ENCODE measurements around the gene AURKB.
"Not testable (repeated sequence)": the region's sequence is repeated elsewhere in the genome, so short reads cannot be mapped to it uniquely, and the experiment has no call there.

The AURKB gene

GRCh38 chr17:8223356-8224126, 13.2 kb upstream of the AURKB start:
- H3K9me3 ChIP-seq (ENCODE audit: control insufficient read depth, low read depth, low read length) = no peaks in the 10 kb centered on the region
- H3K27me3 ChIP-seq (ENCODE audit: control insufficient read depth, insufficient read depth, low read length) = no peaks in the 10 kb centered on the region
- peaks cover 10% of the 10 kb centered on the region for H3K36me3 ChIP-seq (ENCODE audit: control insufficient read depth, low read depth, low read length)
- H3K4me1 ChIP-seq (ENCODE audit: control insufficient read depth, low read depth, low read length) = peaks cover 4% of the 10 kb centered on the region
- peak overlapping the region; percentile 93 for H3K4me3 ChIP-seq (ENCODE audit: low read length)
- peak overlapping the region; percentile 96 for H3K27ac ChIP-seq (ENCODE audit: low read length)
- H3K9ac ChIP-seq (ENCODE audit: low read length) = peak overlapping the region; percentile 87

- Histone ChIP-seq H3K4me1 (ENCODE audit: control insufficient read depth, low read depth, low read length) (peaks cover 4% of the 10 kb centered on the region), H3K36me3 (ENCODE audit: control insufficient read depth, low read depth, low read length) (peaks cover 2% of the 10 kb centered on the region), H3K4me3 (ENCODE audit: low read length) (peak overlapping the region; percentile 93), H3K9ac (ENCODE audit: low read length) (peak overlapping the region; percentile 87), H3K9me3 (ENCODE audit: control insufficient read depth, low read depth, low read length) (no peaks in the 10 kb centered on the region), H3K27ac (ENCODE audit: low read length) (peak overlapping the region; percentile 96), H3K27me3 (ENCODE audit: control insufficient read depth, insufficient read depth, low read length) (no peaks in the 10 kb centered on the region)
Measured at GRCh38 chr17:8222630-8223355, 12.4 kb upstream of the AURKB start.

- no peaks in the 10 kb centered on the region for H3K36me3 ChIP-seq (ENCODE audit: control insufficient read depth, low read depth, low read length)
- H3K4me1 ChIP-seq (ENCODE audit: control insufficient read depth, low read depth, low read length) = peaks cover 2% of the 10 kb centered on the region
- no peaks in the 10 kb centered on the region for H3K27me3 ChIP-seq (ENCODE audit: control insufficient read depth, insufficient read depth, low read length)
- H3K4me3 ChIP-seq (ENCODE audit: low read length) = peak overlapping the region; percentile 93
- H3K9ac ChIP-seq (ENCODE audit: low read length) = peak overlapping the region; percentile 14
- no peak overlapping the region for H3K27ac ChIP-seq (ENCODE audit: low read length)
- H3K9me3 ChIP-seq (ENCODE audit: control insufficient read depth, low read depth, low read length) = no peaks in the 10 kb centered on the region
Measured at GRCh38 chr17:8222380-8222629, 11.9 kb upstream of the AURKB start.

- Histone ChIP-seq H3K4me1 (ENCODE audit: control insufficient read depth, low read depth, low read length) (no peaks in the 10 kb centered on the region), H3K27me3 (ENCODE audit: control insufficient read depth, insufficient read depth, low read length) (no peaks in the 10 kb centered on the region), H3K9me3 (ENCODE audit: control insufficient read depth, low read depth, low read length) (no peaks in the 10 kb centered on the region), H3K27ac (ENCODE audit: low read length) (peak overlapping the region; percentile 72), H3K36me3 (ENCODE audit: control insufficient read depth, low read depth, low read length) (no peaks in the 10 kb centered on the region), H3K9ac (ENCODE audit: low read length) (peak overlapping the region; percentile 93), H3K4me3 (ENCODE audit: low read length) (peak overlapping the region; percentile 93)
Measured at GRCh38 chr17:8221663-8222379, 11.4 kb upstream of the AURKB start.

GRCh38 chr17:8220783-8221662, 10.6 kb upstream of the AURKB start:
- no peaks in the 10 kb centered on the region for H3K36me3 ChIP-seq (ENCODE audit: control insufficient read depth, low read depth, low read length)
- H3K4me1 ChIP-seq (ENCODE audit: control insufficient read depth, low read depth, low read length) = no peaks in the 10 kb centered on the region
- H3K27me3 ChIP-seq (ENCODE audit: control insufficient read depth, insufficient read depth, low read length) = no peaks in the 10 kb centered on the region
- peak overlapping the region; percentile 94 for H3K27ac ChIP-seq (ENCODE audit: low read length)
- no peaks in the 10 kb centered on the region for H3K9me3 ChIP-seq (ENCODE audit: control insufficient read depth, low read depth, low read length)
- H3K4me3 ChIP-seq (ENCODE audit: low read length) = peak overlapping the region; percentile 93
- peak overlapping the region; percentile 93 for H3K9ac ChIP-seq (ENCODE audit: low read length)

- H3K36me3 ChIP-seq (ENCODE audit: control insufficient read depth, low read depth, low read length); H3K27me3 ChIP-seq (ENCODE audit: control insufficient read depth, insufficient read depth, low read length); H3K4me1 ChIP-seq (ENCODE audit: control insufficient read depth, low read depth, low read length); H3K9me3 ChIP-seq (ENCODE audit: control insufficient read depth, low read depth, low read length); H3K9ac ChIP-seq (ENCODE audit: low read length); H3K4me3 ChIP-seq (ENCODE audit: low read length); H3K27ac ChIP-seq (ENCODE audit: low read length): not testable (repeated sequence)
Measured at GRCh38 chr17:8214000-8214399, 3.6 kb upstream of the AURKB start.

GRCh38 chr17:8212312-8213180, 2.2 kb upstream of the AURKB start:
- Histone ChIP-seq H3K4me3 (ENCODE audit: low read length) (no peak overlapping the region), H3K9me3 (ENCODE audit: control insufficient read depth, low read depth, low read length) (no peaks in the 10 kb centered on the region), H3K27me3 (ENCODE audit: control insufficient read depth, insufficient read depth, low read length) (no peaks in the 10 kb centered on the region), H3K9ac (ENCODE audit: low read length) (no peak overlapping the region), H3K36me3 (ENCODE audit: control insufficient read depth, low read depth, low read length) (peaks cover 3% of the 10 kb centered on the region), H3K4me1 (ENCODE audit: control insufficient read depth, low read depth, low read length) (peaks cover 3% of the 10 kb centered on the region), H3K27ac (ENCODE audit: low read length) (no peak overlapping the region)

- no peaks in the 10 kb centered on the region for H3K9me3 ChIP-seq (ENCODE audit: control insufficient read depth, low read depth, low read length)
Measured at GRCh38 chr17:8210761-8211458, 535 bp upstream of the AURKB start.

GRCh38 chr17:8206536-8206935, 3.8 kb downstream of the AURKB start:
- Histone ChIP-seq H3K36me3 (ENCODE audit: control insufficient read depth, low read depth, low read length) (peaks cover 41% of the 10 kb centered on the region), H3K4me3 (ENCODE audit: low read length) (no peak overlapping the region), H3K4me1 (ENCODE audit: control insufficient read depth, low read depth, low read length) (peaks cover 3% of the 10 kb centered on the region), H3K9me3 (ENCODE audit: control insufficient read depth, low read depth, low read length) (no peaks in the 10 kb centered on the region), H3K27me3 (ENCODE audit: control insufficient read depth, insufficient read depth, low read length) (no peaks in the 10 kb centered on the region), H3K27ac (ENCODE audit: low read length) (no peak overlapping the region), H3K9ac (ENCODE audit: low read length) (no peak overlapping the region)

More at GRCh38 chr17:8210761-8211458, 535 bp upstream of the AURKB start:
- Histone ChIP-seq H3K27ac (ENCODE audit: low read length) (peak overlapping the region; percentile 49), H3K36me3 (ENCODE audit: control insufficient read depth, low read depth, low read length) (peaks cover 19% of the 10 kb centered on the region), H3K4me3 (ENCODE audit: low read length) (peak overlapping the region; percentile 84), H3K9ac (ENCODE audit: low read length) (peak overlapping the region; percentile 91), H3K4me1 (ENCODE audit: control insufficient read depth, low read depth, low read length) (peaks cover 3% of the 10 kb centered on the region), H3K27me3 (ENCODE audit: control insufficient read depth, insufficient read depth, low read length) (no peaks in the 10 kb centered on the region)
